HG02981 (cell line): ENCODE measurements around the gene SMCO2.

Source experiments
- ATAC-seq: cut with Tn5 transposase; IDR thresholded peaks from one replicate; pipeline ENCODE4 v1.9.1; 2021; ENCODE audit warnings: mild to moderate bottlenecking, moderate library complexity; ENCODE audit not compliant: unreplicated experiment

Gene SMCO2

DNA sequence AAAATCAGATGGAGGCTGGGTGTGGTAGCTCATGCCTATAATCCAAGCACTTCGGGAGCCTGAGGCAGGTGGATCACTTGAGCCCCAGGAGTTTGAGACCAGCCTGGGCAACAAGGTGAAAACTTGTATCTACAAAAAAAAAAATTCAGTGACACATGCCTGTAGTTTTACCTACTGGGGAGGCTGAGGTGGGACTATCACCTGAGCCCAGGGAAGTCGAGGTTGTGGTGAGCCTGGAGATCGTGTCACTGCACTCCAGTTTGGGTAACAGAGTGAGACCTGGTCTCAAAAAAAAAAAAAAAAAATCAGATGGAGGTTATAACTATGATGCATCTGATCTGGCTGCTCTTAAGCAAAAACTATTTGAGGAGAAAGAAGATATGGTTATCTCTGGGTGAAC is 50.9 kb downstream of the SMCO2 start:
- ATAC-seq: no peak

DNA sequence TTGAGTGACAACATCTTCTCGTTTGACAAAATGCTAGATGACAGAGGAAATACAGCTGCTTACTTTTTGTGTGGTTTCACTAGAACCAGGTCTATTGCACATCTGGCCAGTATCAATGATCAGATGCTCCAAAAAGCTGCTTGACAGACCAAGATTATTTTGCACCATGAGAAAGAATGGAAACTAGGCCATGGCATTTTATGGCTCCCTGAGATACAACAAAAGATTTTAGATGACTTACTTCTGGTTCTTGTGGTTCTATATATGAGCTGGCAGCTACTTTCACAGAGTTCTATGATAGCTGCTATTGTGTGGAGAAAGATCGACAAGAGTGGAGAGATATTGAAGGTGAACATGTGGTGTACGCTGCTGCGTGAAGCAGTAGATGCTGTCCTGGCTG is 51.6 kb downstream of the SMCO2 start:
- ATAC-seq: peak; percentile 73

DNA sequence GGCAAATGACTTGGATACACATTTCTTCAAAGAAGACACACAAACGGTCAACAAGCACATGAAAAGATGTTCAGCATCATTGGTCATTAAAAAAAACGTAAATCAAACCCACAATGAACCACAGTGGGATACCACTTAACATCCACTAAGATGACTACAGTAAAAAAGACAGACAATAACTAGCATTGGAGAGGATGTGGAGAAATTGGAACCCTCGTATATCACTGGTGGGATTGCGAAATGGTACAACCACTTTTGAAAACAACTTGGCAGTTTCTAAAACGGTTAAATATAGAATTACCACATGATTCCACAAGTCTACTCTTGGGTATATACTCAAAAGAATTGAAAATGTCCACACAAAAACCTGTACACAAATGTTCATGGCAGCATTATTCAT is 52.2 kb downstream of the SMCO2 start:
- no peak for ATAC-seq

DNA sequence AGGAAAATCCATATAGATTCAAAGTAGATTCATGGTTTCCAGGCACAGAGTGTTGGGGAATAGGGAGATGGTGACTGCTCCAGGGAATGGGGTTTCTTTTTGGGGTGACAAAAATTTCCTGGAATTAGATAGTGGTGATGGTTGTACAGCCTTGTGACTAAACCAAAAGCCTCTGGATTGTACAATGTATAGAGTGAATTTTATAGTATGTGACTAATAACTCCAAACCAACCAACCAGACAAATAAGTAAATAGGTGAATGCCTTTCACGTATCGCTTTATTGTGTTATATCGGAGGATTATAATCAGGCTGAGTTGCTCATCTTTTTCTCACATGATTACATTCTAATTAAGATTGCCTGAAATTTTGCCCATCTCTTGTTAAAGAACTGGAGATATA is 52.8 kb downstream of the SMCO2 start:
- no peak for ATAC-seq

DNA sequence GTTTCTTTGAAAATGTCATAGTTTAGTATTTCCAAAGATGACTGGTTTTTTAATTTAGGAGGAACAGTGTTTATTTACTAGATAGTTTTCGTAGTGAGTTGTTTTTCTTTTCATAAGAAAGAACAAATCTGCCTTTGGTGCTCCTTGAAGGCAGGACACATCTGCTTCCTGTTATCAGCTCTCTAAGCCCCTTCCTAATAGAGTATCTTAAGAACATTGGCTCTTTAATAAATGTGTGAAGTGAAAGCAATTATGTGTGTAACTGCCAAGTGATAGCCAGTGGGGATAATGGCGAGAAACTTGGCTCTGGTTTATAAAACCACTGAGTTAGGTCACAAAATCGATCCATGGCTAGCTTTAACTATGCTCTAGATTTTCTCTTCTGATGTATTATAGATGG is 54.0 kb downstream of the SMCO2 start:
- no peak for ATAC-seq

DNA sequence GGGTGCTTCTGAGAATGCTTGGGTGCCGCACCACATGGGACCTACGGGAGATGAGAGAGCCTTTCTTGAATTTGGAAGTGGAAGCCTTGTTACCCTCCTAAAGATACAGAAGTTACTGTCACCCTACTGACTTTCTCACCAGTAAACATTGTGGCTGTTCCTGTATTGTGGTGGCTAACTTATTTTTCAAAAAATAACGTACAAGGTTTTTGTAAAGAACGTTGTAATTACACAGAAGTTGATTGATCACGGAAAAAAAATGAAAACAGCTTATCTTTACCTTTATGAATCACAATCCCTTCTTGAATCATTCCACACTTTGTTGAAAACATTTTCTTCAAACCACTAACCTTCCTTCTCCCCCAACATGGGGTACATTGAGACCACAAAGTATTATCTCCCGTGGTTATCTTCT is 55.5 kb downstream of the SMCO2 start:
- ATAC-seq: no peak

DNA sequence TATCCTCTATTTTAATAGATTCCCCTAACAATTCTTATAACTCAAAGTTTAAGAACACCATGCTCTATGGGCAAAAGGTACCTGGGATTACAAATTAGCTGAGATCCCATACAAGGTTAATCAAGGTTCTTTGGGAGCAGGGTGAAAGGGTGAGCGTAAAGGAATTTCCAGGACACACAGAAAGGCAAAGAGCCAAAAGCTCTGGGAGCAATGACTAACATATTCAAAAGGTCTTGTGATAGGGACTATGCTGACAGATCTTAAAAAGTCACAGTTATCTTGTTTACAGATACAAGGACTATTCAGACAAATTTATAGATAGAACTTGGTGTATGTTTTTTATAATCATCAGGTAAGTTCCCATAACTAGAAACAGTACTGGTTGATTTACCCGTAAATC is 58.0 kb downstream of the SMCO2 start:
- no peak for ATAC-seq

DNA sequence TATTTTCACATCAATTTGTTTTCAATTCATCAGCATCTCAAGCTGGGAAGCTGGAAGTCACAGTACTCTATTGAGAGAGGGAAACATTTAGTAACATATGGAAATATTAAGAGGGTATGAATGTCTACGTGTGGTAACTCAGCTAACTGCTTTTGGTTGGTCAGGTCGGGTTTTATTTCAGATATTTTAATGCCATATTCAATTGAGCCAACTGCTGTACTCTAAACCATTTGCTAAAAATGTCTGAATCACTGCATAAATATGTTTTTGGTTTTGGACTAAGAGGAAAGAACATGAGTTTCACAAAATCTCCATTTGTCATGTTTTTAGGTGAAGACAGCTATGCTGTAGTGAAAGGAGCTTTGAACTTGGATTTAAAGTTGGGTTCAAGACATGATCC is 58.6 kb downstream of the SMCO2 start:
- no peak for ATAC-seq

DNA sequence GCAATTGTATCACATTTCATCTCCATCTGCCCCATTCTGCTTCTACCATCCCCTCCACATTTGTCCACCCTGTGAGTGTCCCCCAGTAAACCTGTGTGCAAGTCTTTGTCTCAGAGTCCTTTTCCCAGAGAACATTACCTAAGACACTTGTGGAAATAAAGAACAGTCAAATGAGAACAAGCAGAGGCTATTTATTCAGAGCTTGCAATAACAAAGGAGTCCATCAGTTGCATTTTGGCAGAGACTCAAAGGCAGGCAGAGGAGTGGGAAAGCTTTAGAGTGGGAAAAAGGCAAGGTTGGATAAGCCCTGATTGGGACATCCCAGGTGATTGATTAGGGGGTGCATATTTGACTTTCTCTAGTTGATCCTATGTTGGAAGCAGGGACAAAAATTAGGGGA is 59.2 kb downstream of the SMCO2 start:
- no peak for ATAC-seq

DNA sequence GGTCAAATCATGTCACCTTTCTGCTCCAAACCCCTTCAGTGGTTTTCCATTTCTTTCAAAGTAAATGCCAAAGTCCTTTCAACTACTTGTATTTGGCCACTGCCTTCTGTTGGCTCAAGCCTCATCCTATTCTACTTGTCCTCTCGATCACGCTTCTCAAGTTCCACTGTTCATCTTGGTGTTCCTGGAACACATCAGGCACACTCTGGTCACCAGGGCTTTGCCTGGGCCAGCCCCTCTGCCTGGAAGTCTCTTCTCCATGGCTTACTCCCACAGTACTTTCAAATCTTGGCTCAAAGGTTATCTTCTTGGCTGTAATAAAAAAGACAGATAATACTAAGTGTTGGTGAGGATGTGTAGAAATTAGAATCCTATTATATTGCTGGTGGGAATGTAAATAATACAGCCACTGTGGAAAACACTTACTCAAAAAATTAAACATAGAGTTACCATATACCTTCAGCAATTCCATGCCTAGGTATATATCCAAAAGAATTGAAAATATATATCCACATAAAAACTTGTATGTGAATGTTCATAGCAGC is 60.2 kb downstream of the SMCO2 start:
- no peak for ATAC-seq

DNA sequence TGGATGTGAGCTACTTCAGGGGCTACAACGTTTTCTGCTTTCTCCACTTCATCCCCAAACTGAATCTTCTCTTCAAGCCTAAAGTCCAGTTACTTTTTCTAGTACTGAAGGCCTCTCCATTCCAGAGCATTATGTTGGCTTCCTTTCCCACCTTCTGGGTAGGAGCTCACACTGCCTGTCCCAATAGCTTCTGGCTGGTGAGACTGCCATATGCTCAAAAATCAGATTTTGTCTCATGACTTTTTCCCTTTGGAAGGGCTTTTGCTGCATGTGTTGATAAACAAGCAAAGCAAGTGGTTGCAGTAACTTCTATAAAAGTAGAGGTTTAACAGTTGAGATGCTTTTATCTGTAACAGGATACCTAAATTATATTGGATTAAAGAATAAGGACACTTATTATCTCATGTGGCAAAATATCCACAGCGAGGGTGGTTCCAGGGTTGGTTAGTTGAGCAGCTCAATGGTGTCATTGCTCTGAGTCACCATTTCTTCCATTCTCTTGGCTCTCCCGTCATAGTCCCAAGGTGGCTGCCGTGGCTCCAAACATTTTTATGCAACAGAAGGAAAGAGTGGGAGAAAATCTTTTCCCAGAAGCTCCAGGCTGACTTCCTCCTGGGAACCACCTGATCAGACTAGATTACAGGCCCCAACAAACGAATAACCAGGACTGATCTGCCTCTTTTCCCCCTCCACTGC is 62.3 kb downstream of the SMCO2 start:
- ATAC-seq: no peak

DNA sequence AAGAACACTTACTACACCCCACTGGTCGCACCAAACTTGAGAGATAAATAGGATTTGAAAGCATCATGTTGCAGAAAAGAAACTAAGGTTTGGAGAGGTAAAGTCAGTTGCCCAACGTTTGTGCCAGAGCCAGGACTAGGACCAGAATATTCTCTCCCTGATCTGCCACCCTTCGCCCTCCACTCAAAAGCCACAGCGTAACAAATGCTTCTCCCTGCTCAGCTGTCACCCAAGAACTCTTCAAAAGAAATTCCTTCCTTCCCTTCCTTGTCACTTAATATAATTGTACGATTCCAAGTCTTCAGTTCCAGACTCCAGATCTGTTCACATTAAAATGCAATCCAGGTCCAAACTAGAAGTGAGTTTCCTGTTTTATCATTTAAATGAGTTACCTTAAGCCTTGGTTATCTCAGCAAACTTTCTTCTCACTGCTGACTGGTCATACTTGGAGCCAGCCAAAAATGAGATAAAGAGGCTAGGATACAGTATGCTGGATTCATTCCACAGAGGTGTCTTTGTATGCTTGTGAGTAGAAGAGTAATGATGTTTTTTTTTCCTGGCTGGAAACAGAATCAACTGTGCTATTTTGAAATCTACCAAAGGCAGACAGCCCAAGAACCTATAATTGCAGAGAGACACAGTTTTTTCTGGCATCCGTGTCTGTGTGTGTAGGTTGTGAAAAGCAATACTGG is 64.6 kb downstream of the SMCO2 start:
- ATAC-seq: no peak

DNA sequence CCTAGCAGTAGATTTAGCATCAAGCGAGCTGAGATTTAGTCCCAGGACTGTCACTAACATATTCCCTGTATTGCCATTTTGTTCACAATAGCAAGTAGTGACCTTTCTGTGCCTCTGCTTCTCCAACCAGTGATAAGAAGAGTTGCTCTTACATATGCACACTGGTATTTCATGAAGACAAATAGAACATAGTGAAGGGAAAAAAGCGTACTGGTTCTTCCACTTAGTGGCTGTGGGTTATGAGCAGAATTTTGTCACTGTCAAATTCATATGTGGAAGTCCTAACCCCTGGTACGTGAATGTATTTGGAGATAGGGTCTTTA is 65.1 kb downstream of the SMCO2 start:
- ATAC-seq: no peak

DNA sequence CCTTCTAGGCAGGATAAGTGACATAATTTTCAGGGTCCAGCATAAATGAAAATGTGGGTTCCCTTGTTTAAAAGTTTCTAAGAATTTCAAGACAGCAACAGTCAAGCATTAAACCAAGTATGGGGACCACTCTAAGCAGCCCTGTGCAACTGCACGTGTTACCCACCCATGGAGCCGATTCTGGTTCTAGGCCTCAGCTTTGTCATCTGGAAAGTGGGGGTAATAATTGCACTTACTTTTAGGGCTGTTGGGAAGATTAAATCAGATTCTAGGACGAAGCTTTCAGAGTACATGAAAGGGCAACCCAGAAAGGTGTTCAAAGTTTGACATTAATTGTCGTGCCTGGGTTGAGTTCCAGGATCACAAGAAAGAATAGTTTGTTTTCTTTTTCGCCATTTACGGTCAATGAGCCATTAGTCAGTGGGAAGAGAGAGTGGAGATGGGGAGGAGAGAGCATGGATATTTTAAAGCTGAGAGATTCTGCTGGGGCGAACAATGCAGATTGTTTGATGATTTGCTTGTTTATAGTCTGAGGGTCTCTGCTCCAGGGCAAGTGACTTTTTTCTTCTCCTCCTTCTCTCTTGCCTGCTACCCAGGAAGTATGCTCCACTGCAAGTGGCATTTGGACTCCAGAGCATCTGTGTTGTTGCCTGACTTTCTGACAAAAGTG is 66.8 kb downstream of the SMCO2 start:
- no peak for ATAC-seq

DNA sequence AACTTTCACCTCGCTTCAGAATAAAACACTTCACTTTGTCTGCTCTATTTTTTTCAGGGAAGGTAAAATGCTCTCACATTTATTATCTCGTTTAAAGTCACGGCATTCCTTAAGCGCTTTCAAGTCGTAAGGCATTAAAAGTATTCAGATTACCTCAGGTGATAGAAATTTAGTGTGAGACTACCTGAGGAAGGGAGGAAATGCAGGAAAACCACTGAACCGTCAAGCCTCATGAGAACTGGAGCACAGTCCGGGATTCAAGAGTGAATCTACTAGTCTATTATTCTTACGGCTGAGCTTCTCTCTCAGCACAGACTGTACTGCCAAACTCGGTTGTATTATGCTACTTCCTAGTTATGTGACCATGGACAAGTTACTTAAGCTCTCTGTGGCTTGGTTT is 69.1 kb downstream of the SMCO2 start:
- ATAC-seq: no peak

DNA sequence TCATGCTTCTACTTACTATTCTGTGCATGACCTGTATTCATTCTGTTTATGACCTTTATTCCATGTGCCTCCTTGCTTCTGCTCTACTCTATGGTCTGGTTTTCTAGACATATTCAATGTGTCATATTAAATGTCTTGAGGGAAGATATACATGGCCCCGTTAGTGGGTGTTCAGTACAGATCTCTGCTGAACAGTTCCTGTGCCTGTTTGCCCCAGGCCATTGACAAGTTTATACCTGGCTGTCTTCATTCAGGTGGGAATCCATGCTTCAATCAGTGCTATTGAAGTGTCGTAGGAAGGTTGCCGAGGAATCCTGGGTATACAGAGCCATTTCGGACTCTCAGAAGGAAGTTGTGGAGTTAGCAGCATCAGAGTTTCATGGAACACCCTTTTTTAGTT is 70.1 kb downstream of the SMCO2 start:
- no peak for ATAC-seq

DNA sequence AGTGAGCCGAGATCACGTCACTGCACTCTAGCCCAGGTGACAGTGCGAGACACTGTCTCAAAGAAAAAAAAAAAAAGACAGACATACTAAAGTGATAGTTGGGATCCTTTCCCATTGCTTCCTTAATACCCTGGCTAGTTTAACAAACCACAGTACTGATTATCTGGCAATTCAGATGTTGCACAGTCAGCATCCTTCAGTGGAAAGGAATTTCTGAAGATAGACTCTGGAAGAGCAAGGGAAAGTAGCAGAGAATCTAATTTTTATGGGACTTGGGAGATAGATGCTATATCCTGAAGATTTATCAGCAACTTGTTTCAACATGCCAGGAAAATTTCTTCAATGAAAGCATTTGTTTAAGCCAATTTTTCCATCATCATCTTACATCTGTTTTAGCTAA is 71.0 kb downstream of the SMCO2 start:
- ATAC-seq: no peak

DNA sequence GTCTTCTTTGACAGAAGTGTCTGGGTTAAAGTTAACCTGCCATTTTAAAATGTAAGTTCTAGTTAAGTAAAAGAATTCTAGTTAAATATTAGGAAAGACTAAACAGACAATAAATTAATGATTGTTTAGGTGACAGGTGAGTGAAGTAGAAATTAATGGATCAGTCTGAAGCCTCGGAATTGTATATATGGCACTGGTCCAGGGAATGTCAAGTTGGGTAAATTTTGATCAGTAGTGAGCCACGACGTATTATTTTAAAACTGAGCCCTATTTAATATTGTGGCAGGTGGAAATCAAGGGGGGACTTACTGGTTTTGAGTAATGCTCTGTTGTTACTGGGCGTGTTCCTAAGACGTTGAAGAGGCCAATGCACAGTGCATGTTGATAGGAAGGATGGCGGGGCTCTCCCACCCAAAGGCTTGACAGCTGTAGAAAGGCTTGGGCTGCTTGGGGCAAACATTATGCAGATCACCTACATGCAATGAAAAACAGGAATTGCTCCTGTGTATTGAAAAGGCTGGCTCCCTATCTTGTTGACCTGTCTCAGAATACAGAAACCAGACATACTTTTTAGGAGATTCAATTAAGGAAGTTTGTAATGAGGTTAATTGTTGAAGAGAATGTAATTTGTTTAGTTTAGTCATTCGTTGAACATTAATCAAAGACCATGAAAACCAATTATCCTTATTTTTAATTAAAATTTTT is 71.6 kb downstream of the SMCO2 start:
- no peak for ATAC-seq

DNA sequence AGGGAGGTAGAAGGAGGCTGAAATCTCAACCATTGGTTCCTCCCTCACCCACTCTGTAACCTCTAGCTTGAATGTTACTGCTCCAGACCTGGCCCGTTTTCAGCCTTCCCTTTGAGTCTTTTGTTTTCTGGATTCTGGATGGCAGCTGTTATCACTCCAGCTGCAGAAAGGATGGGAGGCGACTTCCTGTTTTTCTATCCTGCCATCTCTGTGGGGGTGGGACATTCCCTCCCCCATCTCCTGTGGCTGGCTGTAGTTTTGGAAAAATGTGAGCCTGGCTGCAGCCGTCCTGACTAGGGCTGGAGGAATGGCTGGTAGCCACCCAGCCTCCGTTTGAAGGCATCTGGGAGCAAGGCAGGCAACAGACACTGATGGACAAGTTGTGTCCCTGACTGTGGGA is 74.5 kb downstream of the SMCO2 start:
- no peak for ATAC-seq

DNA sequence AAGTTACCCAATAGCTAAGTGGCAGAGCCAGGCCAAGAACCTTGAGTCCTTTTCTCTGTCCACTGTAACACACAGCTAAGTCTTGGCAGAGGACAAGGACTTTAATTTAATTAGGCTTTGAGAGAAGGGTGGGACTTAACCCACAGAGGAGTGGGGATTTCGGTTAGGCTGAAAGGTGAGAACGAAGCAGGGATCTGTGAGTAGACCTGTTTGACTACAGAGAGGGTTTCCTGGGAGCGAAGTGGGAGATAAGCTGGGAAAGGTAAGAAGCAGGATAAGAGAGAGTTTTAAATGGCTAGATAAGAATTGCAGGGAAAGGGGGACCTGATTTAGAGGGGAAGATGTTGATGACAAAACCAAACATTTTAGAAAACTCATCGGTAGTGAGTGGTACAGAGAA is 75.4 kb downstream of the SMCO2 start:
- no peak for ATAC-seq

DNA sequence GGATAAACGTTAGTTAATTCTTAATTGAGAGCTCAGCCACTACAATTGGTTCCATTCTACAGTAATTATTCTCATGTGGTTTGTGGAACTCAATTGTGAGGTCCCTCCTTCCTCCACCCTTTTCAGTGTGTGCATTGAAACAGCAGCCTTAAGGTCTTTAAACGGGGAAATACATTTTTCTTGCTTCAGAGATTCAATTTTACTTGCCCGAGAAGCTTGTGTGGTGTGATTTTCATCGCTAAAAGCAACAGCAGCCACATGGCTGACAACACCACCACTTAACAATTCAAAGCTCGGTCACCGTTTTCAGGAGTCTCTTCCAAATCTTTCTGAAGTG is 76.7 kb downstream of the SMCO2 start:
- no peak for ATAC-seq
